Measurements from ENCODE around the gene MT1A.

The MT1A gene

DNA sequence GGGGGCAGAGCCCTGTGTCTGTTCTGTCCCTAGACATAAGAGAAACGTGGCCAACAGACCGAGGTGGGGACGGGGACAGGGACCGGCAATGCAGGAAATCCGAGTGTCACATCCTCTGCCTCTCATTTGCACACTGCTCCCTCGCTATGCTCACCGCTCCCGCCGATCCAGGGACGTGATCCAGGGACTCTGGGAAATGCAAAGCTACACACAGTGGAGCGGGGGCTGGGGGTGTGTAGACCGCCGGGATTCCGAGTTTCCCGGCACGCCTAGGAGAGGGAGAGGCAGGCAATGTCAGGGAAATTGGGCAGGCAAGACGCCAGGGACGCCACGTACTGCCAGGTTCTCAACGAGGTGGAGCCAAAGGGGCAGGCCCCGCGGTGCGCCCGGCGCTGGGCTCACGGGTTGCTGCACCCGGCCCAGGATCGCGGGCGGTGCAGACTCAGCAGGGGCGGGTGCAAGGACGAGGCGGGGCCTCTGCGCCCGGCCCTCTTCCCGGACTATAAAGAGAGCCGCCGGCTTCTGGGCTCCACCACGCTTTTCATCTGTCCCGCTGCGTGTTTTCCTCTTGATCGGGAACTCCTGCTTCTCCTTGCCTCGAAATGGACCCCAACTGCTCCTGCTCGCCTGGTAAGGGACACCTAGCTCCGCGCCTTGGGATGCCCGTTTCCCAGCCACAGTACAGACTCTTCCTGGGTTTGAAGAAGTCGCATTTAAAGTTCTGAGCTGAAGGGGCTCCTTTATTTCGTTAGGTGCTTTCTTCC, 43.7 kb downstream of the MT1A start, which contains the start of gene MT1X:
Gene MT1X (plus strand): TSS at position 532 of the 764 bp plus-strand sequence. CDS start 71 bp downstream, at position 603.
- peak; percentile 80 for DNase-seq

DNA sequence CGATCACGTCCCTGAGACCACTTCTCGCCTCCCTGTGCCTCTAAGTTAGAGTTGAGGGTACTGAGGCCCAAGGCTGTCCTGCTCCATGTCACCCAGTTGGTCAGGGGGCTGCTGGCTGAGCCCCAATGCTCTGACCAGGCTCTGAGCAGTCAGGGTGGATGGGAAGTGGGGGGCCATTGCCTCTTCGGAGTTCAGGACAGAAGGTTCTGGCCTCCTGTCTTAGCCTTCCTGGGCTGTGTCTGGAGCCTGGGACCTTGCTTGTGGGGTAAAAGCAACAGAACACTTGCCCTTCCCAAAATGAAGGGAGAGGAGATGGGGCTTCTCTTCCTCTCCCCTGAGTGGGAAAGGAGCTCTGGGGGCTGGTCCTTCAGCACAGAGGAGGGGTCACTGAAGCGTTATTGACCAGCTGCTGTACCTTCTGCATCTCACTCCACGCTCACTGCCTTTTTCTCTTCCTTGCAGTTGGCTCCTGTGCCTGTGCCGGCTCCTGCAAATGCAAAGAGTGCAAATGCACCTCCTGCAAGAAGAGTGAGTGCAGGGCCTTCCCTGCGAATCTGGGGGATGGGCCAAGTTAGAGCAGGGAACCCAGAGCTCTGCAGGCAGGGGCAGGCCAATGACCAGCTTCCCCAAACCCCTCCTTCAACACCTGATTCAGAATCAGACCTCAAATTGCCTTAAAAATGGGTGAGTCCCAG, 44.4 kb downstream of the MT1A start:
- no peak for DNase-seq

DNA sequence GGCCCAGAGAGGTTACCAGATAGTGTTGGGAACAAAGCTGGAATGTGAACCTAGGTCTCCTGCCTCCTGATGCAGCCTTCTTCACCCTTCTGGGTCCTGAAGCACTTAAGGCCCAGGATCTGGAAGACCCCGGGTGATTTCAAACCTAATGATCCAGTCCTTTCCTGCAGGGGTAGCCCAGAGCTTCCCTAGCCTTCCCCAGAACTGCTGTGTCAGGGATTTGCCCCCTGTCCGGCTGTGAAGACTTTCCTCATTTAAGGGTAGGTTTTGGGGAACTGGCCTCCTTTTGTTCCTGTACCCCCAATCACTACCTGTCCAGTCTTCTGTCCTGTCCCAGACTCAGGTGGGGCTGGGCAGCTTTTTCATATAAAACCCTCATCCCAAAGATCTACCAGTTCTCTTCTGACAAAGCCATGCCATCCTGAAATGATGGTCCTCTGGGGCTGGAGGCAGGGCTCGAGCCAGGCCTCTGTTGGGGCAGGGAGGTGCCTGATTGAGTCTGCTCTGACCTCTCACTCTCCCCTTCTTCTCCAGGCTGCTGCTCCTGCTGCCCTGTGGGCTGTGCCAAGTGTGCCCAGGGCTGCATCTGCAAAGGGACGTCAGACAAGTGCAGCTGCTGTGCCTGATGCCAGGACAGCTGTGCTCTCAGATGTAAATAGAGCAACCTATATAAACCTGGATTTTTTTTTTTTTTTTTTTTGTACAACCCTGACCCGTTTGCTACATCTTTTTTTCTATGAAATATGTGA, 45.1 kb downstream of the MT1A start:
- DNase-seq: no peak

- DNase-seq: no peak
Observed at GRCh38 chr16:56684256-56684925, 45.9 kb downstream of the MT1A start.

DNA sequence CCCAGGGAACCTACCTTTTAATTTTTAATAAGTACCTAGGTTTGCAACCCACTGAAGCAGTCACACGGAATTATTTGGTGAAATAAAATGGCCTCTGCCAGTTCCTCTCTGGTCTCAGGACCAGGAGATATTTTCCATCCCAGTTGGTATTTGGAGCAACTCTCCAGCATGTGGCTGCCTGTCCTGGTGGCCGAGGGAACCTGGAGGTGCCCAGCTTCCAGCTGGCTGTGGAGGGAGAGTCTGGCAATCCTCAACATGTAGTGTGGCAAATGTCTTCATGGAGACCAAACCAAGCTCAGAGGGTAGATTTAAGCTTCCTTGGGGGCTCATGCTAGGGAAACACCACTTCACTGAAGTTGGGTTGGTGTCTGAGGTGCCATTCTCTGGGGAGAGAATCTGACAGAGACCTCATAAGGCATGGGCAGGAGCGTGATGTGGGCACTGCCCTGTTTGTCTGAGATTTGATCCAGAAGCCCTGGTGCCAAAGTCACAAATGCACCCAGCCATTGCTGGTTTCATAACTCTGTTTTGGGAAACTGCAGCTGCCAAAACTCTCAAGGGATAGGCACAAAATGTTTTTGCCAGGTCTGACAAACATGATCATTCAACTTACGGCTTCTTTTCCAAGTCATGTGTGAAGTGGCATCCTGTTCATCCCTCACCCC, 46.6 kb downstream of the MT1A start:
- DNase-seq: no peak

GRCh38 chr16:56686758-56687157, 48.3 kb downstream of the MT1A start:
- DNase-seq: no peak

DNA sequence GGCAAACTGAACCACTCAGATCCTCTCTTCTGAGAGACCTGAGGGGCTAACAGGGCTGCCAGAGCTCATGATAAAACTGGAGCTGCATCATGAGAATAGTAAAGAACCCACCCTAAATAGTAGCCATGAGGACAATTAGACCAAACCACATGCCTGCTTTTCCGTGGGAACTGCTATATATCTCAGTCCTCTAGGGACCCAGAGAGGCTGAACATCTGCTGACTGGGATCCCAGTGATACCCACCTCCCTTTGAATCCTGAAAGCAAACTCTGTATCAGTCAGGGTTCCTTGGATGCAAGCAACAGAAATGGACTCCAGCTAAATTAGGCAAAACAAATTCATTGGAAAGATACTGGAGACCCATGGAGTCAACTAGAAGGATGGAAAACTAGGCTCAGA, 50.3 kb downstream of the MT1A start:
- no peak for DNase-seq

GRCh38 chr16:56689171-56689570, 50.7 kb downstream of the MT1A start:
- DNase-seq: no peak
